HG03280 (cell line): ENCODE results near the gene ADM5.
A peak's percentile ranks its signal among the peaks of the same experiment; 100 is the strongest.

Experiments used
- ATAC-seq: cut with Tn5 transposase; IDR thresholded peaks from one replicate; pipeline ENCODE4 v1.9.1; 2021; ENCODE audit warnings: mild to moderate bottlenecking, moderate library complexity; ENCODE audit not compliant: unreplicated experiment

ADM5 gene

DNA sequence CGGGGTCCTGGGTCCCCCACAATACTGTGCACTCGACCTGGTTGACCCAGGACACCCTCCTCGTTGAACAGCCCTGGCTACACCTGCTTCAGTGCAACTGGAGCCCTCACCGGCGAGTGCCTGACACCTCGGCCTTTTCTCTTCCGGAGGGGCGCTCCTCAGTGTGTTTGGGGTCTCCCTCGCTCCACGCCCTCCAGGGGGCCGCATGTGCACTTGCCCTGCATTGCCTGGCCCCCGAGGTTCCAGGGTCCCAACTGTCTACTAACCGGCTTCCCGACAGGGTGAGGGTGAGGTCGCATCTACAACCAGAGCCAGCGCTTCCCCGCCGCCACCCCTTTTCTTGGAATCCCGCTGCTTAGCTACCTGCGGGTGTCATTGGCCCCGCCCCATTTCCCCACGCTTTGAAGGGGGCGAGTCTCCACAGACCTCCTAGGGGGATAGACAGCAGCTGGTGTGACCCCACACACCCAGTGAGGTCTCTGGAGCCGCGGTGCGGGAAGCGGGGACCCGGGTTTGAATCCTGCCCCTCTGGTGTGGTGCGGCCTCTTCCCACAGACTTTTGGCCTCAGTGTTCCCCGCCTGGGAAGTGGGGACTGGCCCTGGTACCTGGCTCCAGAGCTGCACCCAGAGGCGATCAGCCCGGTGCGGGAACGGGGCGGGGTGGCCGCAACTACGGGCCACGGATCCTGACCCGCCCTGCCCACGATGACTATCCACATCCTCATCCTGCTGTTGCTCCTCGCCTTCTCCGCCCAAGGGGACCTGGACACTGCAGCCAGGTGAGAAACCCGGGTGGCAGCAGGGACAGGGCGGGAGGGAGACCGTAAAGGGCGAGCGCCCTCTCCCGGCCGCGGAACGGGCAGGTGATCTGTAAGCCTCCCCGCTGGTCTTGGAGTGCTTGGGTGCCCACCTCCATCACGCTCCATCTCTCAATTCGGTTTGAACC, at the start of gene ADM5:
ADM5 (plus strand) TSS at position 462 of the 946 bp plus-strand sequence; CDS start at position 706, 244 bp downstream.
- ATAC-seq: no peak

DNA sequence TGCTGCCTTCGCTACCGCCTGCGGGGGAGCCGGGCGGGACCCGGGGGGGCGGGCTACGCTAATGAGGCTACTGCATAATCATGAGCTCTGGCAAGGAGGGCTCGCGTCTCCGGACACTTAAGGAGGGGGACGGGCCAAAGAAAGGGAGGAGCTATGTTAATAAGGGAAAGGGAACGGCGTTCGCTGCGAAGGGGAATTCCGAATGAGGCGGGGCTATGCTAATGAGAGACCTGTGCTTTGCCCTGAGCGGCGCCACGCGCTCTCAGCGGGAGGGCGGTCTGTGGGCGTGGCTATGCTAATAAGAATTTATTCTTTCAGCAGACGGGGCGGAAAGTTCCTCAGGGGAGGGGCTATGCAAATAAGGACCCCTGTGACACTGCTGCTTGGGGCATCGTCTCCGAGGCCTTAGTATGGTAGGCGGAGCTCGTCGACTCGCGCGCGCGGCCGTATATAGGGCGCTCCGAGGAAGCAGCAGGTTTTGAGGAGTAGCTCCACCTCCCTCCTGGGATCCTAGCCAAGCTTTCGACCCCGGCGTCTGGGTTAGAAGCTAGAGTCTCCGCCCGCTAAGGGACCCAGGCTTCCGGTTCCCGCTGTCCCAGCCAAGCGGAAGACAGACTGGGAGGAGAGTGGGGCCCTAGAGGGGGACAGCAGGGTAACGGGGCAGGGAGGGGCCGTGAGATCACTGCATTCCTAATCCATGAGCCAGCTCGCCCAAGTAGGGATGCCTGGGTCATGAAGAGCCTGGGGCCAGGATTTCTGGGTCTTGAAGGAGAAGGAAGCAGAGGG, 49.1 kb upstream of the ADM5 start, which contains the start of gene RRAS:
RRAS (minus strand) TSS at position 31 of the 786 bp plus-strand sequence. CDS start 45 bp downstream, outside the sequence.
- ATAC-seq: peak; percentile 57

DNA sequence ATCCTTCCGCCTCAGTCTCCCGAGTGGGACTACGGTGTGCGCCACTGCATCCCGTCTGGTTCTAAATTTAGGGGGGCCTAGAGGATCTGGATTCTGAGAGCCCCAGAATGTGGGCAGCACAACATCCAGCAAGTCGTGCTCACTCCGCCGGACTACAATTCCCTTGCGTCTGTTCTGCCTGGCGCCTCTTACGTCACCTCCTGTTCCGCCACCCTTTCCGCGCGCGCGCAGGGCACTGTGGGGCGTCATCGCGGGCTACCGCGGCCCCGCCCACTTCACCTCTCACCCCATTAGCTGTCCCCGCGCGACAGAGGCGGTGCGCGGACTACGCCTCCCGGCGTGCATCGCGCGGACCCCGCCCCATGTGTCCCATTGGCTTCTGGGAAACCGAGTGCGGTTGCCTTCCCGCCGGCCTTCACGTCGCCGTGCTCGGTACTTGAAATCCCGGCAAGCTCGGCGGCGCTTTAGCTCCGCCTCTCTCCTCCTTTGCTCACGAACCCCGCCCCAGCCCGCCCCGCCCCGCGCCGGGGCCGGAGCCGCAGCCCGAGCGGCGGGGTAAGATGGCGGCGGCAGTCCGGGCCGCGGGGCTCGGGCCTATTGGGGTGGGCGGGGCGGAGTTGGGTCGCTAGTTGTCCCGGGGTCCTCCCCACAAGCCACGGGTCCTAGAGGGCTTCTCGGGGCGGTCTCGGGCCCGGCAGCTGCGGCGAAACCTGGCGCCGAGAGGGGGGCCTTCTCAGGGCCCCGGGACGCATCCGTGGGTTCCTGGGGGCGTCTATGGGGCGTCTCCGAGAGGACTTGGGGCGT, 47.5 kb upstream of the ADM5 start, which contains the start of gene SCAF1:
SCAF1 (plus strand) TSS at position 522 of the 804 bp plus-strand sequence. CDS start 2,818 bp downstream, outside the sequence.
- peak; percentile 67 for ATAC-seq

DNA sequence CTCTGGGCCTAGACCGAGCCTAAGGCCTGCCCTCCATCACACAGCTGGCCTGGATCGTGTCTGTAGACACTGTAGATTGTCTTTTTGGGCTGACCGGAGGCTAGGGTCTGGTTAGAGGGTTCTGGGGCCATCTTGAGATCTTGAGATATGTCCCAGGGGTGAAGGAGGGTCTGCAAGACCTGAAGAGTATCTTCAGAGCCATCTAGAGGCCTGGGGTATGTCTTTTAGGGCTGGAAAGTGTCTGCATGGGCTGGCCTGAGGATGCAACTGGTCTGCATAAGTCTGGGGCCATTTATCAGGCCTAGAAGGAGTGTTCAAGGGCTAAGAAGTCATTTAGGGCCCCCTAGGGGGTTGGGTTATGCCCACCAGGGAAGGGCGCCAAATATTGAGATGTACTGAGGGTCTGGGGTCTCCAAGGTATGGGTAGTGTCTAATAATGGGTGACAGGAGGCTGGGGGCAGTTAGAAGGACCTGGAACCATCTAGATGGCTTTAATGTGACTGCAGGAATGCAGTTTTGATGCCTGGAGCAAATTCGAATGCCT, 46.8 kb upstream of the ADM5 start:
- no peak for ATAC-seq

DNA sequence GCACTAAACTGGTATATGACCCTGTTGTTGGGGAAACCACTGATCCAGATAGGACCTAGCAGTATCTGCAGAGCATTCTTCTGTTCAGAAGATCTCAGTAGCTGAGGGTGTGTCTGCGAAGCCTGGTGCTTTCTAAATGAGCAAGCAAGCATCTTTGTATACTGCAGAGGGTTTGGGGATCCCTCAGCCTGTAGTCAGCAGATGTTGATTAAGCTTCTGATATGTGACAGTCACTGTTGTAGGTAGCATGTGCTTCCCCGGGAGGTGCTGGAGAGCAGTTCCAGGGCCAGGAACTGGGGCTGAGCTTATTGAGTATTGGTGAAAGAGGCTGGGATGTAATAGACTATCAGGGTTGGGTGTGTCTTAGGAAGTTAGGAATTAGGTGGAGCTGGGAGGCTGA, 45.9 kb upstream of the ADM5 start:
- ATAC-seq: no peak

GRCh38 chr19:49645592-49645991, 43.8 kb upstream of the ADM5 start:
- no peak for ATAC-seq

- ATAC-seq: no peak
Observed at GRCh38 chr19:49645995-49646394, 43.4 kb upstream of the ADM5 start.

DNA sequence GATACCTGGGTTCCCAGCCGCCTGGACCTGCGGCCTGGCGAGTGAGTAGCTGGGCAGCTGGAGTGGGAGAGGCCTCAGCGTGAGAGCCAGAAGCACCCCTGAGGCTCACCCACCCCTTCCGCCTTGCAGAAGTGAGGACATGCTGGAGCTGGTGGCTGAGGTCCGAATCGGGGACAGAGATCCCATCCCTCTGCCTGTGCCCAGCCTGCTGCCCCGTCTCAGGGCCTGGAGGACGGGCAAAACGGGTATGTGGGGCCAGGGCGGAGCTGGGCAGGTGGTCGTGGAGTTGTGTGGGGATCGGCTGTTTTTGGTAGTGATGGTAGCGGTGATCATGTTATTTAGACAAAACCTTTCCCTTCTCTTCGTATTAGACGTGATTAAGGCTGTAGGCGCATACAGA, 42.8 kb upstream of the ADM5 start:
- no peak for ATAC-seq

GRCh38 chr19:49651029-49651819, 38.2 kb upstream of the ADM5 start:
- no peak for ATAC-seq

DNA sequence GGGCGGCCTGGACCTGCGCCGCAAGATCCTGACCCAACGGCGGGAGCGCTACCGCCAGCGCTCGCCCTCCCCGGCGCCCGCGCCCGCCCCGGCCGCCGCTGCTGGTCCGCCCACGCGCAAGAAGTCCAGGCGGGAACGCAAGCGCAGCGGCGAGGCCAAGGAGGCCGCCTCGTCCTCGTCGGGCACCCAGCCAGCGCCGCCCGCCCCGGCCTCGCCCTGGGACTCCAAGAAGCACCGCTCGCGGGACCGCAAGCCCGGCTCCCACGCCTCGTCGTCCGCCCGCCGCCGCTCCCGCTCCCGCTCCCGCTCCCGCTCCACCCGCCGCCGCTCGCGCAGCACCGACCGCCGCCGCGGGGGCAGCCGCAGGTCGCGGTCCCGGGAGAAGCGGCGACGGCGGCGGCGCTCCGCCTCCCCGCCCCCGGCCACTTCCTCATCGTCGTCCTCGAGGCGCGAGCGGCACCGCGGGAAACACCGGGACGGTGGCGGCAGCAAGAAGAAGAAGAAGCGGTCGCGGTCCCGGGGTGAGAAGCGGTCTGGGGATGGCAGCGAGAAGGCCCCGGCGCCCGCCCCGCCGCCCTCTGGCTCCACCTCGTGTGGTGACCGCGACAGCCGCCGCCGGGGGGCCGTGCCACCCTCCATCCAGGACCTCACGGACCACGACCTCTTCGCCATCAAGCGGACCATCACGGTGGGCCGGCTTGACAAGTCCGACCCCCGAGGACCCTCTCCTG, 37.4 kb upstream of the ADM5 start:
- no peak for ATAC-seq

DNA sequence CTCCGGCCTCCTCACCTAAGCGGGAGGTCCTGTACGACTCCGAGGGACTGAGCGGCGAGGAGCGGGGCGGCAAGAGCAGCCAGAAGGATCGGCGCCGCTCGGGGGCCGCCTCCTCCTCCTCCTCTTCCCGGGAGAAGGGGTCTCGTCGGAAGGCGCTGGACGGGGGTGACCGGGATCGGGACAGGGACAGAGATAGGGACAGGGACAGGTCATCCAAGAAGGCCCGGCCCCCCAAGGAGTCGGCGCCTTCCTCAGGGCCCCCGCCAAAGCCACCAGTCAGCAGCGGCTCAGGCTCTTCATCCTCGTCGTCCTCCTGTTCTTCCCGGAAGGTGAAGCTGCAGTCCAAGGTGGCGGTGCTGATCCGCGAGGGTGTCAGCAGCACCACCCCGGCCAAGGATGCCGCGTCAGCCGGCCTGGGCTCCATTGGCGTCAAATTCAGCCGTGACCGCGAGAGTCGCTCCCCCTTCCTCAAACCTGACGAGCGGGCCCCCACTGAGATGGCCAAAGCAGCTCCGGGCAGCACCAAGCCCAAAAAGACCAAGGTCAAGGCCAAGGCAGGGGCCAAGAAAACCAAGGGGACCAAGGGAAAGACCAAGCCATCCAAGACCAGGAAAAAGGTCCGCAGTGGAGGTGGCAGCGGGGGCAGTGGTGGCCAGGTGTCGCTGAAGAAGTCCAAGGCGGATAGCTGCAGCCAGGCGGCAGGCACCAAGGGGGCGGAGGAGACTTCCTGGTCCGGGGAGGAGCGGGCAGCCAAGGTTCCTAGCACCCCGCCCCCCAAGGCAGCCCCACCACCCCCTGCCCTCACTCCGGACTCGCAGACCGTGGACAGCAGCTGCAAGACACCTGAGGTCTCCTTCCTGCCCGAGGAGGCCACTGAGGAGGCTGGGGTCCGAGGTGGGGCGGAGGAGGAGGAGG, 36.6 kb upstream of the ADM5 start:
- ATAC-seq: no peak

- no peak for ATAC-seq
Observed at GRCh38 chr19:49653466-49653806, 36.0 kb upstream of the ADM5 start.

DNA sequence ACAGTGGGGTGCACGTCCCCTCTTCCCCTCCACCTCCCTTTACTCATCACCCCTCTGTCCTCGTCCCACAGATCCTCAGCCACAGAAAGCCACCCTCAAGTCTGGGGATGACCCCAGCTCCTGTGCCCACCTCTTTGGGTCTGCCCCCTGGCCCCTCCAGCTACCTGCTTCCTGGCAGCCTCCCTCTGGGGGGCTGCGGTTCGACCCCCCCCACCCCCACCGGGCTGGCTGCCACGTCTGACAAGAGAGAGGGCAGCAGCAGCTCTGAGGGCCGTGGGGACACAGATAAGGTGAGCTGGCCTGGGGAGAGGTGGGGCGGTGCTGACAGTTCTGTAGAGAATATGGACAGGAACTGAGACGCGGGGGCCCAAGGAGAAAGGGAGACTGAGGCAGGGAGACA, 34.8 kb upstream of the ADM5 start:
- no peak for ATAC-seq

- no peak for ATAC-seq
Observed at GRCh38 chr19:49655570-49656455, 33.6 kb upstream of the ADM5 start.

DNA sequence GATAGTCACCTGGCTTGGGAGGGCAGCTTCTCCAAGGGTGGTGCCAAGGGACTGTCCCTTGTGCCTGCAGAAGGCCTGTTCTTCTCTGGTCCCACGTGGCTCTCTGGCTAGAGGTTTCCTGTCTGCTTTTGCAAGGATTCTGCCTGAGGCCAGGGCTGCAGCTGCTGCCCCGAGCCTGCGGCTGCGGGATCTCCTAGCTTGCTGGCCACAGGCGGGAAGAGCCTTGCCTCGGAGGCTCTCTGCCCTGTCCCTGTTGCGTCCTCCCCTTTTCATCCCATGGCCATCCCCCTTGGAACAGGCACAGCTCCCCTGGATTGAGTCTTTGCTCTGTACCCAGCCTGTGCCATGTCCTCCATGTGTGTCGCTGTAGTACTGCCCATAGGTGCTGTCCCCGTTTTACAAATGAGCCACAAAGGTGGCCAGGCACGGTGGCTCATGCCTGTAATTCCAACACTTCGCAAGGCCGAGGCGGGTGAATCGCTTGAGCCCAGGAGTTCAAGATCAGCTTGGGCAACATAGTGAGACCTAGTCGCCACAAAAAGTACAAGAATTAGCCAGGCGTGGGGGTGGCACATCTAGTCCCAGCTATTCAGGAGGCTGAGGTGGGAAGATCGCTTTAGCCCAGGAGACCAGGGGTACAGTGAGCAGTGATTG, 32.8 kb upstream of the ADM5 start:
- no peak for ATAC-seq

GRCh38 chr19:49657493-49658138, 31.8 kb upstream of the ADM5 start:
- ATAC-seq: no peak
